Spleen (tissue), 7 donors: ENCODE results near the gene TAS2R50.

ENCODE experiments used
- POLR2A ChIP-seq, 3 donors: fragments of 450-650 bp; IDR thresholded peaks; one replicate each; pipeline ENCODE4 v1.5.1; 2017; ENCODE audit warnings: antibody characterized with exemption in 3 of 3, mild to moderate bottlenecking in 1 of 3
- POLR2AphosphoS5 ChIP-seq, 3 donors: sonication (generic); formaldehyde crosslinking; IDR thresholded peaks; one replicate each; pipeline ENCODE4 v1.5.1; 2017; ENCODE audit warnings: antibody characterized with exemption in 3 of 3
- TF ChIP-seq, protein P1 (sequence below), 11 experiments: fragments of 200-600 bp in 7 of 11; fragments of 450-650 bp in 4 of 11; sonication (generic) in 4 of 11; IDR thresholded peaks in 8 of 11; conservative IDR thresholded peaks in 3 of 11; 1 replicate in 7 of 11; 2 replicates in 4 of 11; pipeline versions ENCODE4 v1.4.0 to v1.8.0; 2016 to 2021; ENCODE audit warnings: antibody characterized with exemption in 11 of 11, inconsistent platforms in 4 of 11, mild to moderate bottlenecking in 1 of 11
- donor health status: DM: no; HTN: no; CAD: no; lungs with moderate emphysema.
- donor health status: DM: no; HTN: no; CAD: no.
- donor health status: DM: no; HTN: no; CAD: no.

- TF ChIP-seq, protein P1, sequence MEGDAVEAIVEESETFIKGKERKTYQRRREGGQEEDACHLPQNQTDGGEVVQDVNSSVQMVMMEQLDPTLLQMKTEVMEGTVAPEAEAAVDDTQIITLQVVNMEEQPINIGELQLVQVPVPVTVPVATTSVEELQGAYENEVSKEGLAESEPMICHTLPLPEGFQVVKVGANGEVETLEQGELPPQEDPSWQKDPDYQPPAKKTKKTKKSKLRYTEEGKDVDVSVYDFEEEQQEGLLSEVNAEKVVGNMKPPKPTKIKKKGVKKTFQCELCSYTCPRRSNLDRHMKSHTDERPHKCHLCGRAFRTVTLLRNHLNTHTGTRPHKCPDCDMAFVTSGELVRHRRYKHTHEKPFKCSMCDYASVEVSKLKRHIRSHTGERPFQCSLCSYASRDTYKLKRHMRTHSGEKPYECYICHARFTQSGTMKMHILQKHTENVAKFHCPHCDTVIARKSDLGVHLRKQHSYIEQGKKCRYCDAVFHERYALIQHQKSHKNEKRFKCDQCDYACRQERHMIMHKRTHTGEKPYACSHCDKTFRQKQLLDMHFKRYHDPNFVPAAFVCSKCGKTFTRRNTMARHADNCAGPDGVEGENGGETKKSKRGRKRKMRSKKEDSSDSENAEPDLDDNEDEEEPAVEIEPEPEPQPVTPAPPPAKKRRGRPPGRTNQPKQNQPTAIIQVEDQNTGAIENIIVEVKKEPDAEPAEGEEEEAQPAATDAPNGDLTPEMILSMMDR (IDR thresholded peaks at IDR 0.05 in 8 of 11, conservative IDR thresholded peaks at IDR 0.05 in 3 of 11), result no peak
- no peak for TF ChIP-seq POLR2A (IDR thresholded peaks at IDR 0.05)
- no peak for TF ChIP-seq POLR2AphosphoS5 (IDR thresholded peaks at IDR 0.05)
These were observed 44.6 kb upstream of the TAS2R50 start, which contains the start of gene TAS2R31 for GRCh38 chr12:11031307-11031706.
